GM23248 (cell line): ENCODE measurements around the gene MPRIP. TPM values are rescaled to one million over a fixed set of nuclear protein-coding genes. Genes with fewer than 3 reads are reported as not detected.

ENCODE experiments used
- DNase-seq: peaks from one replicate; pipeline ENCODE4 v3.0.0-alpha.2; 2015
- H2AFZ ChIP-seq: fragments of 200-600 bp; sonication (generic); 2 replicates; pipeline ENCODE4 v1.6.1; 2016; ENCODE audit warnings: antibody characterized with exemption
- H3F3A ChIP-seq: fragments of 200-600 bp; sonication (generic); 2 replicates; pipeline ENCODE4 v1.6.1; 2016; ENCODE audit warnings: mild to moderate bottlenecking, antibody characterized with exemption, mixed run types; ENCODE audit not compliant: insufficient read depth
- H3K27ac ChIP-seq: fragments of 200-600 bp; sonication (generic); 2 replicates; pipeline ENCODE4 v1.5.1; 2016; ENCODE audit warnings: mild to moderate bottlenecking
- H3K27me3 ChIP-seq: fragments of 200-600 bp; sonication (generic); replicated peaks from 2 replicates; pipeline ENCODE4 v1.6.1; 2016; ENCODE audit warnings: mild to moderate bottlenecking; ENCODE audit not compliant: insufficient read depth
- H3K36me3 ChIP-seq: fragments of 200-600 bp; sonication (generic); 2 replicates; pipeline ENCODE4 v1.6.1; 2016; ENCODE audit warnings: low read depth, mild to moderate bottlenecking
- H3K4me1 ChIP-seq: fragments of 200-600 bp; sonication (generic); 2 replicates; pipeline ENCODE4 v1.6.1; 2016; ENCODE audit warnings: mild to moderate bottlenecking; ENCODE audit not compliant: insufficient read depth
- H3K4me2 ChIP-seq: fragments of 200-600 bp; sonication (generic); one replicate; pipeline ENCODE4 v1.6.1; 2016; ENCODE audit warnings: mild to moderate bottlenecking; ENCODE audit not compliant: unreplicated experiment
- H3K4me3 ChIP-seq: fragments of 200-600 bp; sonication (generic); 2 replicates; pipeline ENCODE4 v1.5.1; 2016; ENCODE audit warnings: mild to moderate bottlenecking
- H3K79me2 ChIP-seq: fragments of 200-600 bp; sonication (generic); 2 replicates; pipeline ENCODE4 v1.6.1; 2016; ENCODE audit warnings: mild to moderate bottlenecking; ENCODE audit not compliant: insufficient read depth
- H3K9ac ChIP-seq: fragments of 200-600 bp; sonication (generic); 2 replicates; pipeline ENCODE4 v1.6.1; 2016; ENCODE audit warnings: mild to moderate bottlenecking
- H3K9me2 ChIP-seq: fragments of 200-600 bp; sonication (generic); 2 replicates; pipeline ENCODE4 v1.6.1; 2016; ENCODE audit warnings: mixed run types, mild to moderate bottlenecking, moderate library complexity; ENCODE audit not compliant: insufficient read depth
- H3K9me3 ChIP-seq: fragments of 200-600 bp; sonication (generic); one replicate; pipeline ENCODE4 v1.6.1; 2017; ENCODE audit warnings: low read depth
- H4K20me1 ChIP-seq: fragments of 200-600 bp; sonication (generic); 2 replicates; pipeline ENCODE4 v1.6.0; 2016; ENCODE audit not compliant: insufficient read depth
- EZH2 ChIP-seq: fragments of 200-600 bp; sonication (generic); IDR thresholded peaks from 2 replicates; pipeline ENCODE4 v1.6.1; 2018; ENCODE audit warnings: antibody characterized with exemption, mild to moderate bottlenecking; ENCODE audit not compliant: insufficient read depth, poor library complexity, severe bottlenecking
- EZH2phosphoT487 ChIP-seq: fragments of 200-600 bp; sonication (generic); IDR thresholded peaks from 2 replicates; pipeline ENCODE4 v1.6.1; 2018; ENCODE audit warnings: antibody characterized with exemption, moderate library complexity, mild to moderate bottlenecking, low read depth; ENCODE audit not compliant: insufficient read depth
- WGBS, 2 experiments: methylation state at CpG; one replicate each; pipeline ENCODE4 v1.1.6; 2015 to 2017; ENCODE audit warnings: low lambda C conversion rate in 2 of 2, low coverage in 1 of 2; ENCODE audit errors: missing lambda C conversion rate in 2 of 2; 5-methylcytosine and 5-hydroxymethylcytosine counted together
- in situ Hi-C: fragments of 300-500 bp; cut with MboI; formaldehyde crosslinking; loops from 2 replicates; pipeline ENCODE4 v1.15.0; 2020
- polyA plus RNA-seq: library from polyadenylated mRNA; unstranded; fragments of >200 nt; fragmentation: Nextera tagmentation; extraction: Ambion mirVana; gene quantifications from 2 replicates; pipeline ENCODE4 v1.2.1, GENCODE V29; 2016
- total RNA-seq: library from RNA; depleted of rRNA; stranded (reverse); fragments of >200 nt; shearing (Covaris generic); gene quantifications from 2 replicates; pipeline ENCODE4 v1.2.3, GENCODE V29; 2014

MPRIP gene
- total and polyA plus RNA-seq, 2 experiments from 2014 or later = 73.5 to 292 TPM

GRCh38 chr17:17150448-17150800 lies 108.2 kb downstream of the MPRIP start:
- in situ Hi-C loops = loop anchor here (10.0 kb wide), 1 partner anchor 56 kb away; no protein-coding TSS in a partner anchor
- WGBS, 2 experiments = 91 to 100% methylated on average over 1 of the region's 1 CpG

GRCh38 chr17:17151055-17151454 lies 108.8 kb downstream of the MPRIP start:
- no peaks in the 10 kb centered on the region for H3K27me3 ChIP-seq
- no peaks in the 10 kb centered on the region for H3K9me2 ChIP-seq
- H3K4me1 ChIP-seq = peaks cover 49% of the 10 kb centered on the region
- TF ChIP-seq EZH2 (no peak), EZH2phosphoT487 (no peak)
- H3K4me2 ChIP-seq = peak overlapping the region; percentile 25
- H3K9ac ChIP-seq = peak overlapping the region; percentile 68
- peak; percentile 93 for DNase-seq
- in situ Hi-C loops = loop anchor here (10.0 kb wide), 1 partner anchor 56 kb away; no protein-coding TSS in a partner anchor
- peaks cover 76% of the 10 kb centered on the region for H3F3A ChIP-seq
- no peaks in the 10 kb centered on the region for H4K20me1 ChIP-seq
- no peaks in the 10 kb centered on the region for H3K9me3 ChIP-seq
- H3K79me2 ChIP-seq = peaks cover 16% of the 10 kb centered on the region
- H3K4me3 ChIP-seq = no peak overlapping the region; the same call in 1 of the 2 replicates
- WGBS, 2 experiments = 48 to 52% methylated on average over 5 of the region's 5 CpGs
- no peak overlapping the region for H2AFZ ChIP-seq
- H3K36me3 ChIP-seq = peaks cover 39% of the 10 kb centered on the region
- peak overlapping the region; percentile 92 for H3K27ac ChIP-seq

More at GRCh38 chr17:17150448-17150800, 108.2 kb downstream of the MPRIP start:
- no peaks in the 10 kb centered on the region for H4K20me1 ChIP-seq
- peaks cover 16% of the 10 kb centered on the region for H3K79me2 ChIP-seq
- peak overlapping the region; percentile 21 for H3K4me2 ChIP-seq
- no peaks in the 10 kb centered on the region for H3K9me3 ChIP-seq
- H3F3A ChIP-seq = peaks cover 70% of the 10 kb centered on the region
- H3K27me3 ChIP-seq = no peaks in the 10 kb centered on the region
- peak overlapping the region; percentile 92 for H3K27ac ChIP-seq
- no peak overlapping the region for H2AFZ ChIP-seq
- H3K36me3 ChIP-seq = peaks cover 41% of the 10 kb centered on the region
- peaks cover 43% of the 10 kb centered on the region for H3K4me1 ChIP-seq
- no peaks in the 10 kb centered on the region for H3K9me2 ChIP-seq
- peak overlapping the region; percentile 27 for H3K9ac ChIP-seq
- no peak for DNase-seq
- no peak for TF ChIP-seq EZH2
- no peak for TF ChIP-seq EZH2phosphoT487
- no peak overlapping the region for H3K4me3 ChIP-seq

DNA sequence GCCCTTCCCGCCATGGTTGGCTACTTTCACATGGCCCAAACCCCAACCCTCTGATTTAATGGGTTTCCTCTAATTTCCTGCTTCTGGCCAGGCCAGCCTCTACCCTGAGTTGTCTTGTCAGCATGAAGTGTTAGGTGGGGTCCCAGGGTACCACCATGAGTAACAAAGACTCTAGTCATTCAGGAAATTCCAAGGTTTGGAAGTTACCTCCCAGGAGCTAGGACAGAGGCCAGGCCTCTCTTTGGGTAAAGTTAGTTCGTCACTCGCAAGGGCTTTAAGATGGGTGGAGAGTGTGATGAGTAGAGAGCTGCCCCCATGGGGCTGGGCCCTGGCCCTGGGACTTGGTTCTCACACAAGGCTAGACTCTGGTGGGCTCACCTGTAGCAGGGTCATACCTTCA lies 109.3 kb downstream of the MPRIP start:
- Histone ChIP-seq H3K27ac (peak overlapping the region; percentile 92), H3F3A (peaks cover 77% of the 10 kb centered on the region), H3K9ac (peak overlapping the region; percentile 68), H3K4me3 (no peak overlapping the region; the same call in 1 of the 2 replicates), H3K4me1 (peaks cover 53% of the 10 kb centered on the region), H3K4me2 (peak overlapping the region; percentile 25), H3K27me3 (no peaks in the 10 kb centered on the region), H3K79me2 (peaks cover 16% of the 10 kb centered on the region), H3K9me2 (no peaks in the 10 kb centered on the region), H3K9me3 (no peaks in the 10 kb centered on the region), H2AFZ (no peak overlapping the region), H3K36me3 (peaks cover 39% of the 10 kb centered on the region), H4K20me1 (no peaks in the 10 kb centered on the region)
- peak; percentile 75 for DNase-seq
- in situ Hi-C loops = loop anchor here (10.0 kb wide), 1 partner anchor 57 kb away; no protein-coding TSS in a partner anchor
- 19 to 27% methylated on average over 3 of the region's 3 CpGs for WGBS, 2 experiments
- no peak for TF ChIP-seq EZH2phosphoT487
- no peak for TF ChIP-seq EZH2

GRCh38 chr17:17151962-17152361 lies 109.7 kb downstream of the MPRIP start:
- Histone ChIP-seq H3K9me2 (no peaks in the 10 kb centered on the region), H3K27ac (peak overlapping the region; percentile 92), H3K9me3 (no peaks in the 10 kb centered on the region), H3K4me2 (peak overlapping the region; percentile 45), H3K9ac (peak overlapping the region; percentile 68), H3F3A (peaks cover 77% of the 10 kb centered on the region), H2AFZ (no peak overlapping the region), H3K36me3 (peaks cover 39% of the 10 kb centered on the region), H3K27me3 (no peaks in the 10 kb centered on the region), H3K4me3 (no peak overlapping the region), H3K4me1 (peaks cover 57% of the 10 kb centered on the region), H3K79me2 (peaks cover 16% of the 10 kb centered on the region), H4K20me1 (no peaks in the 10 kb centered on the region)
- TF ChIP-seq EZH2phosphoT487 = no peak
- no peak for TF ChIP-seq EZH2
- 0 to 1% methylated on average over 8 of the region's 8 CpGs for whole genome bisulfite sequencing, 2 experiments
- peak; percentile 100 for DNase-seq
- in situ Hi-C loops = loop anchor here (10.0 kb wide), 1 partner anchor 57 kb away; no protein-coding TSS in a partner anchor
